ENCODE data around the gene DHRSX. TPM values are rescaled to one million over a fixed set of nuclear protein-coding genes. Genes with fewer than 3 reads are reported as not detected.
A peak's percentile ranks its signal among the peaks of the same experiment; 100 is the strongest.

Gene DHRSX
- total and polyA plus RNA-seq, 2 of the 8 experiments (the other 6 are each of a cell fraction or from before 2014, with no cell fraction given) = 35.1 to 43.4 TPM

- CTCF ChIA-PET (ENCODE audit: partially characterized antibody) = no interaction called here
- peak overlapping the region; percentile 15; the same call in 1 of the 2 replicates for H2BK5ac ChIP-seq (ENCODE audit: low read depth, low read length)
- peak overlapping the region; percentile 62; the same call in 1 of the 2 replicates for H3K27ac ChIP-seq (ENCODE audit: low read depth, low read length)
- H2AFZ ChIP-seq (ENCODE audit: low read length) = no peak overlapping the region
- no peak; the same call in 1 of the 2 replicates for TF ChIP-seq SIX5 (IDR thresholded peaks at IDR 0.05; ENCODE audit: low read depth, low read length)
- no peak for TF ChIP-seq USF2 (IDR thresholded peaks at IDR 0.05; ENCODE audit: low read length)
- no peak for TF ChIP-seq MAX (IDR thresholded peaks at IDR 0.05)
- TF ChIP-seq CEBPB (IDR thresholded peaks at IDR 0.05; ENCODE audit: low read depth, low read length) = no peak
- no peaks in the 10 kb centered on the region for H3K36me3 ChIP-seq (ENCODE audit: control insufficient read depth in 2 of 4, insufficient read depth in 4 of 4, low read length in 3 of 4)
- H2BK15ac ChIP-seq (ENCODE audit: low read length) = no peak overlapping the region
- peak overlapping the region; percentile 98; the same call in 1 of the 2 replicates for H2BK20ac ChIP-seq (ENCODE audit: low read length)
- H4K8ac ChIP-seq (ENCODE audit: extremely low read depth, insufficient read depth, low read length) = 0 out of 2 replicates have a peak overlapping the region, but pooled peaks have one; percentile 54
- peak overlapping the region; percentile 87 for H3K18ac ChIP-seq (ENCODE audit: extremely low read depth, low read length)
- no peak overlapping the region for H3K23ac ChIP-seq (ENCODE audit: insufficient read length)
- no peaks in the 10 kb centered on the region for H3K79me2 ChIP-seq (ENCODE audit: control insufficient read depth in 1 of 2, insufficient read depth in 2 of 2, low read length in 2 of 2)
- peaks cover 0 to 2% of the 10 kb centered on the region in 2 experiments for H4K20me1 ChIP-seq (replicated peaks in 1 of 2; ENCODE audit: control insufficient read depth in 1 of 2, insufficient read depth in 2 of 2, low read length in 2 of 2)
- no peak overlapping the region for H3K56ac ChIP-seq (replicated peaks; ENCODE audit: insufficient read length, low read depth, low read length)
- H4K91ac ChIP-seq (replicated peaks; ENCODE audit: insufficient read length, low read length) = peak overlapping the region; percentile 8
- peak overlapping the region; percentile 80; the same call in 1 of the 2 replicates for H2BK12ac ChIP-seq (ENCODE audit: low read depth, low read length)
- peaks cover 7 to 18% (median 13%) of the 10 kb centered on the region in 4 experiments for H3K4me1 ChIP-seq (replicated peaks in 1 of 4; ENCODE audit: control insufficient read depth in 3 of 4, insufficient read depth in 4 of 4, low read length in 3 of 4)
- H3K9me3 ChIP-seq (ENCODE audit: insufficient read depth in 2 of 2, low read depth in 1 of 2, low read length in 1 of 2) = peaks cover 11 to 12% of the 10 kb centered on the region in 2 experiments
- peaks cover 13% of the 10 kb centered on the region for H3K23me2 ChIP-seq (ENCODE audit: low read depth, low read length)
- 86% methylated on average over 15 of the region's 15 CpGs; no CpG with 5 or more reads in 1 of the 2 experiments for WGBS, 2 experiments (ENCODE audit: extremely low coverage in 1 of 2, insufficient coverage in 1 of 2, insufficient read length in 1 of 2, insufficient replicate concordance in 2 of 2, low coverage in 1 of 2, low lambda C conversion rate in 2 of 2, missing lambda C conversion rate in 1 of 2)
- H2AK5ac ChIP-seq (ENCODE audit: low read depth, low read length) = peak overlapping the region; percentile 86; the same call in 1 of the 2 replicates
- DNase-seq (ENCODE audit: low read depth in 1 of 2, low spot score in 2 of 2) = no peak
- no peak overlapping the region for H4K5ac ChIP-seq (ENCODE audit: insufficient read length, low read depth, low read length)
- H3K4me3 ChIP-seq (ENCODE audit: extremely low read depth in 1 of 4, insufficient read depth in 2 of 4, low read depth in 3 of 4, low read length in 4 of 4) = no peak overlapping the region
- H3K4ac ChIP-seq (replicated peaks; ENCODE audit: insufficient read length, low read depth, low read length) = no peak overlapping the region
- no peak overlapping the region for H3K14ac ChIP-seq (ENCODE audit: insufficient read length)
- no peaks in the 10 kb centered on the region for H3K27me3 ChIP-seq (replicated peaks in 1 of 4; ENCODE audit: control insufficient read depth in 3 of 4, extremely low read depth in 1 of 4, insufficient read depth in 3 of 4, low read length in 3 of 4)
- H3K9ac ChIP-seq (replicated peaks in 1 of 4; ENCODE audit: extremely low read depth in 1 of 4, low read depth in 3 of 4, low read length in 3 of 4) = no peak overlapping the region
- POLR2A ChIA-PET (ENCODE audit: partially characterized antibody) = no interaction called here
- H3K4me2 ChIP-seq (ENCODE audit: insufficient read depth in 1 of 2, low read depth in 2 of 2, low read length in 2 of 2) = 0 out of 4 replicates have a peak overlapping the region, but pooled peaks of 1 of the 2 experiments have one; percentile 28
- H3K79me1 ChIP-seq (ENCODE audit: low read depth, low read length) = peaks cover 3% of the 10 kb centered on the region; the same call in 1 of the 2 replicates
- peak overlapping the region; percentile 12 for H2BK120ac ChIP-seq (replicated peaks; ENCODE audit: low read depth, low read length)
- no peak for FAIRE-seq
Measured at GRCh38 chrX:2187352-2188115, 313.2 kb downstream of the DHRSX start.
